ENCODE data around the gene CENPT. TPM values are rescaled to one million over a fixed set of nuclear protein-coding genes. Genes with fewer than 3 reads are reported as not detected.

Gene CENPT
- total and polyA plus RNA-seq, 2 of the 13 experiments (the other 11 are each of a cell fraction or from before 2014, with no cell fraction given) = 40.9 to 43.3 TPM

DNA sequence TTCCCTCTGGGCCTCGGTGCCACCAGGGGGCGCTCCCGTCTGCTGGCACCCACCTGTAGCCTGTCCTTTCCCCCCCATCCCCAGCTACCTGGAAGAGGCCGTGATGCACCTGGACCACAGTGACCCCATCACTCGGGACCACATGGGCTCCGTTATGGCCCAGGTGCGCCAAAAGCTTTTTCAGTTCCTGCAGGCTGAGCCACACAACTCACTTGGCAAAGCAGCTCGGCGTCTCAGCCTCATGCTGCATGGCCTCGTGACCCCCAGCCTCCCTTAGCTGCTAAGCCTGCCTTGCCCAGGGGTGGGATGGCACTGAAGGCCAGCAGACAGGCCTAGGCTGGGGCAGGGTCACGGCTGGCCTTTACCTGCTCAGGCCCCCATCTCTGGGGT is 36.4 kb upstream of the CENPT start (continued):
- TF ChIP-seq TAF15 (IDR thresholded peaks at IDR 0.05; ENCODE audit: low read depth, low read length, poor library complexity, severe bottlenecking) = no peak
- TF ChIP-seq, protein P1, sequence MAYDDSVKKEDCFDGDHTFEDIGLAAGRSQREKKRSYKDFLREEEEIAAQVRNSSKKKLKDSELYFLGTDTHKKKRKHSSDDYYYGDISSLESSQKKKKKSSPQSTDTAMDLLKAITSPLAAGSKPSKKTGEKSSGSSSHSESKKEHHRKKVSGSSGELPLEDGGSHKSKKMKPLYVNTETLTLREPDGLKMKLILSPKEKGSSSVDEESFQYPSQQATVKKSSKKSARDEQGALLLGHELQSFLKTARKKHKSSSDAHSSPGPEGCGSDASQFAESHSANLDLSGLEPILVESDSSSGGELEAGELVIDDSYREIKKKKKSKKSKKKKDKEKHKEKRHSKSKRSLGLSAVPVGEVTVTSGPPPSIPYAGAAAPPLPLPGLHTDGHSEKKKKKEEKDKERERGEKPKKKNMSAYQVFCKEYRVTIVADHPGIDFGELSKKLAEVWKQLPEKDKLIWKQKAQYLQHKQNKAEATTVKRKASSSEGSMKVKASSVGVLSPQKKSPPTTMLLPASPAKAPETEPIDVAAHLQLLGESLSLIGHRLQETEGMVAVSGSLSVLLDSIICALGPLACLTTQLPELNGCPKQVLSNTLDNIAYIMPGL (CRISPR knock-in tag; IDR thresholded peaks at IDR 0.05; ENCODE audit: borderline replicate concordance in 1 of 2, low read depth in 1 of 2) = peak; percentile 1 to 64; a peak in 1 of 4 replicates
- TF ChIP-seq ZNF766 (CRISPR knock-in tag; IDR thresholded peaks at IDR 0.05; ENCODE audit: borderline replicate concordance) = no peak
- peak; percentile 52; the same call in 1 of the 2 replicates for TF ChIP-seq CSRNP1 (CRISPR knock-in tag; IDR thresholded peaks at IDR 0.05)
- no peak for TF ChIP-seq TGIF2 (CRISPR knock-in tag; IDR thresholded peaks at IDR 0.05)
- 0 out of 2 replicates have a peak, but pooled peaks have one; percentile 38 for TF ChIP-seq DNMT1 (CRISPR knock-in tag; IDR thresholded peaks at IDR 0.05)
- peak; percentile 75; the same call in 1 of the 2 replicates for TF ChIP-seq ZFP1 (CRISPR knock-in tag; IDR thresholded peaks at IDR 0.05)
- no peak for TF ChIP-seq MXD1 (CRISPR knock-in tag; IDR thresholded peaks at IDR 0.05)
- no peak for TF ChIP-seq ZNF615 (CRISPR knock-in tag; IDR thresholded peaks at IDR 0.05; ENCODE audit: borderline replicate concordance)
- TF ChIP-seq DR1 (CRISPR knock-in tag; IDR thresholded peaks at IDR 0.05) = no peak
- TF ChIP-seq ZNF749 (CRISPR knock-in tag; IDR thresholded peaks at IDR 0.05; ENCODE audit: borderline replicate concordance) = no peak
- TF ChIP-seq ELF3 (CRISPR knock-in tag; IDR thresholded peaks at IDR 0.05) = 0 out of 2 replicates have a peak, but pooled peaks have one; percentile 27
- 0 out of 4 replicates have a peak, but pooled peaks of 1 of the 2 experiments have one; percentile 48 for TF ChIP-seq KLF16 (CRISPR knock-in tag; IDR thresholded peaks at IDR 0.05)
- TF ChIP-seq ZGPAT (CRISPR knock-in tag; IDR thresholded peaks at IDR 0.05) = 0 out of 2 replicates have a peak, but pooled peaks have one; percentile 29
- peak; percentile 54 for TF ChIP-seq ZNF501 (CRISPR knock-in tag; IDR thresholded peaks at IDR 0.05)
- TF ChIP-seq ARHGAP35 (CRISPR knock-in tag; IDR thresholded peaks at IDR 0.05; ENCODE audit: borderline replicate concordance) = 0 out of 2 replicates have a peak, but pooled peaks have one; percentile 9
- 0 out of 2 replicates have a peak, but pooled peaks have one; percentile 23 for TF ChIP-seq KMT2A (CRISPR knock-in tag; IDR thresholded peaks at IDR 0.05)
- TF ChIP-seq ZNF652 (CRISPR knock-in tag; IDR thresholded peaks at IDR 0.05; ENCODE audit: borderline replicate concordance, low read depth) = no peak
- TF ChIP-seq, protein P2, sequence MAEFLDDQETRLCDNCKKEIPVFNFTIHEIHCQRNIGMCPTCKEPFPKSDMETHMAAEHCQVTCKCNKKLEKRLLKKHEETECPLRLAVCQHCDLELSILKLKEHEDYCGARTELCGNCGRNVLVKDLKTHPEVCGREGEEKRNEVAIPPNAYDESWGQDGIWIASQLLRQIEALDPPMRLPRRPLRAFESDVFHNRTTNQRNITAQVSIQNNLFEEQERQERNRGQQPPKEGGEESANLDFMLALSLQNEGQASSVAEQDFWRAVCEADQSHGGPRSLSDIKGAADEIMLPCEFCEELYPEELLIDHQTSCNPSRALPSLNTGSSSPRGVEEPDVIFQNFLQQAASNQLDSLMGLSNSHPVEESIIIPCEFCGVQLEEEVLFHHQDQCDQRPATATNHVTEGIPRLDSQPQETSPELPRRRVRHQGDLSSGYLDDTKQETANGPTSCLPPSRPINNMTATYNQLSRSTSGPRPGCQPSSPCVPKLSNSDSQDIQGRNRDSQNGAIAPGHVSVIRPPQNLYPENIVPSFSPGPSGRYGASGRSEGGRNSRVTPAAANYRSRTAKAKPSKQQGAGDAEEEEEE (CRISPR knock-in tag; IDR thresholded peaks at IDR 0.05; ENCODE audit: borderline replicate concordance) = 0 out of 2 replicates have a peak, but pooled peaks have one; percentile 32
- TF ChIP-seq RBM39 (IDR thresholded peaks at IDR 0.05; ENCODE audit: low read depth, low read length, poor library complexity, severe bottlenecking) = peak; percentile 56
- TF ChIP-seq TRIM24 (CRISPR knock-in tag; IDR thresholded peaks at IDR 0.05) = no peak
- TF ChIP-seq ZNF879 (CRISPR knock-in tag; IDR thresholded peaks at IDR 0.05) = no peak
- TF ChIP-seq HNRNPLL (IDR thresholded peaks at IDR 0.05; ENCODE audit: low read depth, low read length, poor library complexity, severe bottlenecking) = peak; percentile 24
